OCI-LY1 (cell line): ENCODE results near the gene PCDHA6.

Experiments used
- CTCF ChIP-seq: fragments of 200-600 bp; sonication (generic), shearing (Covaris generic); IDR thresholded peaks from 2 replicates; pipeline ENCODE4 v1.5.1; 2017; ENCODE audit warnings: mild to moderate bottlenecking, antibody characterized with exemption, low read length, moderate library complexity, mixed read lengths
- EZH2 ChIP-seq: fragments of 200-600 bp; sonication (generic), shearing (Covaris generic); IDR thresholded peaks from 2 replicates; pipeline ENCODE4 v1.8.0; 2017; ENCODE audit warnings: borderline replicate concordance, mixed run types, mild to moderate bottlenecking, antibody characterized with exemption, low read length, moderate library complexity, mixed read lengths

- TF ChIP-seq CTCF: no peak
- no peak for TF ChIP-seq EZH2
These were observed 49.5 kb downstream of the PCDHA6 start for GRCh38 chr5:140877262-140877581.
